HL-60 (cell line): ENCODE data around the gene RDX.

Experiments
- CTCF ChIP-seq: IDR thresholded peaks from one replicate; pipeline ENCODE4 v1.5.1; 2011; ENCODE audit warnings: low read length, control low read depth, inconsistent platforms; ENCODE audit not compliant: insufficient read depth
- REST ChIP-seq: IDR thresholded peaks from 2 replicates; pipeline ENCODE4 v1.6.1; 2012; ENCODE audit warnings: low read depth; ENCODE audit not compliant: insufficient replicate concordance

DNA sequence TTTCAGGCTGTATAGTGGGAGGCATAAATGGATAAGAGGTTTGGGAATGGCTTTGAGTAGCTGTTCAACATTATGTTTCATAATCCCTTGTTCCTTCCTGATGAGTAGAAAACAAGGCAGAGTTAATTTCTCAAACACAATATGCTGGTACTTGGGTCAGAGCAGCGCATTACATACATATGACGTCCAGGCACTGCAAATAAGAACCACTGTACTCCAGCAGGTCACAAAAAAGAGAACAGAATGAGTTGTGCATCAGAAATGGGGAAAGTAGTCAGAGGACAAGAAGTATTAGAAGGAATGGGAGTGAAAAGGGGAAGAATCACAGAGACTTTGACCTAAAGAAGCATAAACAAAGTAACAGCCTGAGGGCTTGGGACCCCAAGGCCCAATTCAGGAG, 44.0 kb upstream of the RDX start:
- TF ChIP-seq REST (no peak), CTCF (no peak)
